Activated CD4-positive, alpha-beta T cell treated with anti-CD3 and anti-CD28 coated beads, Interleukin-2, Interleukin-6, amounts not matched to agents 100 ng/mL and 50 ng/mL, durations not matched to agents 16 hours and 8 hours (primary cell): Measurements from ENCODE around the gene CDC42EP4.

ENCODE experiments used
- DNase-seq: peaks from one replicate; pipeline ENCODE4 v3.0.0-alpha.2; 2020

Gene CDC42EP4

GRCh38 chr17:73311781-73312641, at the start of gene CDC42EP4:
Gene CDC42EP4 (minus strand): TSS chr17:73312001. CDS start chr17:73286500, 25,501 bp downstream.
- DNase-seq: peak; percentile 91

GRCh38 chr17:73360961-73361761, 49.4 kb upstream of the CDC42EP4 start:
- DNase-seq: no peak

- no peak for DNase-seq
These were observed 48.2 kb upstream of the CDC42EP4 start for GRCh38 chr17:73359987-73360410.

GRCh38 chr17:73359352-73359751, 47.6 kb upstream of the CDC42EP4 start:
- DNase-seq: no peak

- no peak for DNase-seq
These were observed 46.9 kb upstream of the CDC42EP4 start for GRCh38 chr17:73358668-73359067.

GRCh38 chr17:73357981-73358380, 46.2 kb upstream of the CDC42EP4 start:
- no peak for DNase-seq

GRCh38 chr17:73357318-73357717, 45.5 kb upstream of the CDC42EP4 start:
- no peak for DNase-seq

- no peak for DNase-seq
These were observed 44.9 kb upstream of the CDC42EP4 start for GRCh38 chr17:73356561-73357170.

- DNase-seq: no peak
These were observed 42.9 kb upstream of the CDC42EP4 start for GRCh38 chr17:73354423-73355284.

- DNase-seq: no peak
These were observed 40.5 kb upstream of the CDC42EP4 start for GRCh38 chr17:73352261-73352660.

- DNase-seq: no peak
These were observed 40.0 kb upstream of the CDC42EP4 start for GRCh38 chr17:73351764-73352163.

- DNase-seq: no peak
These were observed 39.1 kb upstream of the CDC42EP4 start for GRCh38 chr17:73350864-73351263.

GRCh38 chr17:73349647-73350046, 37.8 kb upstream of the CDC42EP4 start:
- no peak for DNase-seq

GRCh38 chr17:73349138-73349537, 37.3 kb upstream of the CDC42EP4 start:
- DNase-seq: no peak

- DNase-seq: no peak
These were observed 37.0 kb upstream of the CDC42EP4 start for GRCh38 chr17:73348829-73349095.

- no peak for DNase-seq
These were observed 36.4 kb upstream of the CDC42EP4 start for GRCh38 chr17:73348018-73348828.

GRCh38 chr17:73347351-73347750, 35.5 kb upstream of the CDC42EP4 start:
- no peak for DNase-seq

GRCh38 chr17:73346501-73347162, 34.8 kb upstream of the CDC42EP4 start:
- no peak for DNase-seq

- no peak for DNase-seq
These were observed 32.1 kb upstream of the CDC42EP4 start for GRCh38 chr17:73343739-73344454.

GRCh38 chr17:73343168-73343634, 31.4 kb upstream of the CDC42EP4 start:
- no peak for DNase-seq
